ENCODE measurements around the gene LITAFD. TPM values are rescaled to one million over a fixed set of nuclear protein-coding genes. Genes with fewer than 3 reads are reported as not detected.

LITAFD gene
- total RNA-seq, 4 donors from 2014 or later = not detected

GRCh38 chr16:8908810-8909468 lies 26.8 kb downstream of the LITAFD start:
- no peaks in the 10 kb centered on the region for H3K9me3 ChIP-seq
- 86% methylated on average over 8 of the region's 8 CpGs for WGBS
- DNase-seq (ENCODE audit: extremely low spot score) = no peak
- no peaks in the 10 kb centered on the region for H3K27me3 ChIP-seq
- H3K4me1 ChIP-seq = no peaks in the 10 kb centered on the region
- no peak overlapping the region for H3K4me3 ChIP-seq
- intact Hi-C loops (cut with DNase I) = loop anchor here (10.0 kb wide), 1 partner anchor 96 kb away; no protein-coding TSS in a partner anchor
- H3K36me3 ChIP-seq = peaks cover 63 to 100% (median 95%) of the 10 kb centered on the region in 4 donors
- TF ChIP-seq POLR2AphosphoS5 (IDR thresholded peaks at IDR 0.05) (no peak), EP300 (IDR thresholded peaks at IDR 0.05) (no peak), POLR2A (IDR thresholded peaks at IDR 0.05; ENCODE audit: low read depth) (no peak), CTCF (IDR thresholded peaks at IDR 0.05) (no peak)
- no peak overlapping the region for H3K27ac ChIP-seq (replicated peaks in 1 of 4)

GRCh38 chr16:8910811-8911210 lies 28.7 kb downstream of the LITAFD start:
- H3K27ac ChIP-seq (replicated peaks in 1 of 4) = no peak overlapping the region
- peaks cover 61 to 100% (median 93%) of the 10 kb centered on the region in 4 donors for H3K36me3 ChIP-seq
- no peak for DNase-seq (ENCODE audit: extremely low spot score)
- no peaks in the 10 kb centered on the region for H3K4me1 ChIP-seq
- 96% methylated on average over 1 of the region's 1 CpG for WGBS
- intact Hi-C loops (cut with DNase I) = no loop called here
- no peaks in the 10 kb centered on the region for H3K27me3 ChIP-seq
- TF ChIP-seq EP300 (IDR thresholded peaks at IDR 0.05) (no peak), POLR2AphosphoS5 (IDR thresholded peaks at IDR 0.05) (no peak), POLR2A (IDR thresholded peaks at IDR 0.05; ENCODE audit: low read depth) (no peak), CTCF (IDR thresholded peaks at IDR 0.05) (no peak)
- no peaks in the 10 kb centered on the region for H3K9me3 ChIP-seq
- H3K4me3 ChIP-seq = no peak overlapping the region

- 93% methylated on average over 4 of the region's 4 CpGs for WGBS
- no peak overlapping the region for H3K4me3 ChIP-seq
- peaks cover 70 to 100% (median 94%) of the 10 kb centered on the region in 4 donors for H3K36me3 ChIP-seq
- no peak for DNase-seq (ENCODE audit: extremely low spot score)
- no peaks in the 10 kb centered on the region for H3K9me3 ChIP-seq
- H3K27me3 ChIP-seq = no peaks in the 10 kb centered on the region
- H3K4me1 ChIP-seq = no peaks in the 10 kb centered on the region
- intact Hi-C loops (cut with DNase I) = no loop called here
- H3K27ac ChIP-seq (replicated peaks in 1 of 4) = no peak overlapping the region
- TF ChIP-seq POLR2A (IDR thresholded peaks at IDR 0.05; ENCODE audit: low read depth) (no peak), CTCF (IDR thresholded peaks at IDR 0.05) (no peak), POLR2AphosphoS5 (IDR thresholded peaks at IDR 0.05) (no peak), EP300 (IDR thresholded peaks at IDR 0.05) (no peak)
These were observed 30.6 kb downstream of the LITAFD start for GRCh38 chr16:8912793-8913192.

GRCh38 chr16:8914098-8914497 lies 31.9 kb downstream of the LITAFD start:
- no peak overlapping the region for H3K4me3 ChIP-seq
- H3K4me1 ChIP-seq = no peaks in the 10 kb centered on the region
- H3K36me3 ChIP-seq = peaks cover 72 to 100% (median 94%) of the 10 kb centered on the region in 4 donors
- H3K9me3 ChIP-seq = no peaks in the 10 kb centered on the region
- H3K27ac ChIP-seq (replicated peaks in 1 of 4) = no peak overlapping the region
- no peaks in the 10 kb centered on the region for H3K27me3 ChIP-seq
- TF ChIP-seq CTCF (IDR thresholded peaks at IDR 0.05) (no peak), POLR2AphosphoS5 (IDR thresholded peaks at IDR 0.05) (no peak), EP300 (IDR thresholded peaks at IDR 0.05) (no peak), POLR2A (IDR thresholded peaks at IDR 0.05; ENCODE audit: low read depth) (no peak)
- intact Hi-C loops (cut with DNase I) = no loop called here
- DNase-seq (ENCODE audit: extremely low spot score) = no peak
- 92% methylated on average over 3 of the region's 3 CpGs for WGBS

Measured in esophagus muscularis mucosa (tissue), 4 donors.